Liver (tissue), 9 donors: ENCODE data around the gene TFR2. TPM values are rescaled to one million over a fixed set of nuclear protein-coding genes. Genes with fewer than 3 reads are reported as not detected.

Experiments
- DNase-seq: peaks from one replicate; pipeline ENCODE4 v3.0.0-alpha.2; 2017; ENCODE audit warnings: low spot score
- H3K27ac ChIP-seq, 2 donors: one replicate each; pipeline ENCODE4 v1.7.0; 2013; ENCODE audit warnings: inconsistent platforms in 2 of 2, low read length in 2 of 2, control low read depth in 1 of 2, low read depth in 1 of 2, mild to moderate bottlenecking in 1 of 2
- H3K27me3 ChIP-seq, 4 donors: one replicate each; pipeline versions ENCODE4 v1.6.1 to v1.7.0; 2013; ENCODE audit warnings: low read length in 3 of 4, inconsistent platforms in 1 of 4, mild to moderate bottlenecking in 1 of 4, moderate library complexity in 1 of 4; ENCODE audit not compliant: control insufficient read depth in 4 of 4, insufficient read depth in 4 of 4
- H3K36me3 ChIP-seq, 4 donors: one replicate each; pipeline versions ENCODE4 v1.6.1 to v1.7.0; 2013; ENCODE audit warnings: low read length in 3 of 4, mild to moderate bottlenecking in 3 of 4, low read depth in 1 of 4, moderate library complexity in 1 of 4; ENCODE audit not compliant: control insufficient read depth in 4 of 4, insufficient read depth in 3 of 4
- H3K4me1 ChIP-seq, 4 donors: one replicate each; pipeline versions ENCODE4 v1.6.1 to v1.7.0; 2013; ENCODE audit warnings: low read length in 3 of 4, mild to moderate bottlenecking in 3 of 4, moderate library complexity in 1 of 4; ENCODE audit not compliant: control insufficient read depth in 4 of 4, insufficient read depth in 4 of 4
- H3K4me3 ChIP-seq, 3 donors: one replicate each; pipeline versions ENCODE4 v1.6.1 to v1.7.0; 2013; ENCODE audit warnings: low read length in 3 of 3, control low read depth in 1 of 3, low read depth in 1 of 3, mild to moderate bottlenecking in 1 of 3
- H3K9ac ChIP-seq, 2 donors: one replicate each; pipeline ENCODE4 v1.7.0; 2013; ENCODE audit warnings: low read length in 2 of 2, mild to moderate bottlenecking in 2 of 2, moderate library complexity in 2 of 2, control low read depth in 1 of 2, low read depth in 1 of 2
- H3K9me3 ChIP-seq, 4 donors: one replicate each; pipeline versions ENCODE4 v1.6.1 to v1.7.0; 2013; ENCODE audit warnings: low read length in 3 of 4; ENCODE audit not compliant: control insufficient read depth in 4 of 4
- EGR1 ChIP-seq, 2 donors: IDR thresholded peaks; 2 replicates each; pipeline ENCODE4 v1.6.1; 2016 to 2018; ENCODE audit warnings: antibody characterized with exemption in 2 of 2, low read depth in 2 of 2
- FOXA1 ChIP-seq: IDR thresholded peaks from 2 replicates; pipeline ENCODE4 v1.6.1; 2016; ENCODE audit warnings: antibody characterized with exemption
- GABPA ChIP-seq, 2 donors: IDR thresholded peaks in 1 of 2; conservative IDR thresholded peaks in 1 of 2; 2 replicates each; pipeline ENCODE4 v1.6.1; 2016; ENCODE audit warnings: antibody characterized with exemption in 2 of 2, mild to moderate bottlenecking in 1 of 2, moderate library complexity in 1 of 2
- HNF4A ChIP-seq, 2 donors: conservative IDR thresholded peaks; 2 replicates each; pipeline ENCODE4 v1.6.1; 2016; ENCODE audit warnings: antibody characterized with exemption in 2 of 2, mild to moderate bottlenecking in 2 of 2
- HNF4G ChIP-seq: IDR thresholded peaks from 2 replicates; pipeline ENCODE4 v1.6.1; 2016; ENCODE audit warnings: antibody characterized with exemption
- NR2F2 ChIP-seq: IDR thresholded peaks from 2 replicates; pipeline ENCODE4 v1.6.1; 2016; ENCODE audit warnings: antibody characterized with exemption
- RAD21 ChIP-seq, 2 donors: IDR thresholded peaks; 2 replicates each; pipeline ENCODE4 v1.6.1; 2016; ENCODE audit warnings: antibody characterized with exemption in 2 of 2, mild to moderate bottlenecking in 2 of 2
- RXRA ChIP-seq, 2 donors: IDR thresholded peaks; 2 replicates each; pipeline ENCODE4 v1.6.1; 2017 to 2018; ENCODE audit warnings: antibody characterized with exemption in 2 of 2, mild to moderate bottlenecking in 1 of 2
- SP1 ChIP-seq: IDR thresholded peaks from 2 replicates; pipeline ENCODE4 v1.6.1; 2018; ENCODE audit warnings: antibody characterized with exemption, mild to moderate bottlenecking
- WGBS: extraction: QIAGEN DNeasy Blood & Tissue Kit; methylation state at CpG from one replicate; pipeline ENCODE4 v1.1.7; 2013; 5-methylcytosine and 5-hydroxymethylcytosine counted together
- polyA plus RNA-seq, 2 donors: library from polyadenylated mRNA; stranded (reverse) in 1 of 2; unstranded in 1 of 2; fragments of 200-250 nt in 1 of 2; fragments of >200 nt in 1 of 2; fragmentation: Nextera tagmentation in 1 of 2; extraction: Ambion mirVana in 1 of 2; gene quantifications; one replicate each; pipeline versions ENCODE4 v1.2.1 to v1.2.3, GENCODE V29; 2013 to 2015
- total RNA-seq, 2 donors: library from RNA; depleted of rRNA; stranded (reverse); fragments of >200 nt; gene quantifications; one replicate each; pipeline ENCODE4 v1.2.3, GENCODE V29; 2014
- TF ChIP-seq, protein P1 (sequence below): IDR thresholded peaks from 2 replicates; pipeline ENCODE4 v1.6.1; 2016; ENCODE audit warnings: antibody characterized with exemption
- TF ChIP-seq, protein P2 (sequence below): IDR thresholded peaks from 2 replicates; pipeline ENCODE4 v1.6.1; 2016; ENCODE audit warnings: antibody characterized with exemption
- TF ChIP-seq, protein P3 (sequence below): fragments of 150-350 bp; IDR thresholded peaks from 2 replicates; pipeline ENCODE4 v1.5.1; 2017; ENCODE audit warnings: improper control_type of control experiment, low read depth, low read length; ENCODE audit not compliant: missing input control
- TF ChIP-seq, protein P4 (sequence below): IDR thresholded peaks from 2 replicates; pipeline ENCODE4 v1.6.1; 2016; ENCODE audit warnings: antibody characterized with exemption, mild to moderate bottlenecking
- donor health status: healthy.
- donor health status: healthy.
- donor health status: healthy.
- donor health status: healthy.
- donor health status: healthy.

TFR2 gene
- total and polyA plus RNA-seq, 4 donors: 276 to 663 (median 356) TPM

DNA sequence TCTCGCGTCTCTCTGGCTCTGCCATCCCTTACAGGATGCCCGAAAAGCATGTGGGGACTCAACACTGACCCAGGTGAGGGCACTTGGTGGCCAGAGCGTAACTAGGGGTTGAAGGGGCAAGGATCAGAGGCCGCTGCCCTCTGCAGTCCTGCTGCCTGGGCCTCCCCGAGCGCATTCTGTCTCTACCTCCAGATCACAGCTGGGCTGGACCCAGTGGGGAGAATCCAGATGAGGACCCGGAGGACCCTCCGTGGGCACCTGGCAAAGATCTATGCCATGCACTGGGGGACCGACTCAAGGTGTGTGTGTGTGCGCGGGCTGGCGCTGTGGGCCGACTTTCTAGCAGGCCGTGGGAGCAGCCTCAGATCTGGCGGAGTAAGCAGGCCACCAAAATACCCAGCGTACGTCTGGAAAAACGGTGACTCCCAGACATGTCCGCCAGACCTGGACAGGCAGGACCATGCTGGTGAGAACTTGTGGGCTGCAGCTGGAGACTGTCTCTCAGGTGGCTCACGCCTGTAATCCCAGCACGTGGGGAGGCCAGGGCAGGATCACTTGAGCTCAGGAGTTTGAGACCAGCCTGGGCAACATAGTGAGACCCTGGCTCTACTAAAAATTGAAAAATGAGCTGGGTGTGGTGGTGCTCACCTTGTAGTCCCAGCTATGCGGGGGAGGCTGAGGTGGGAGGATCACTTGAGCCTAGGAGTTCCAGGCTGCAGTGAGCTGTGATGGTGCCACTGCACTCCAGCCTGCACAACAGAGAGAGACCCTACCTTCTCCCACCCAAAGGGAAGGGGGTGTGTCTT is 35.4 kb upstream of the TFR2 start:
- H3K27me3 ChIP-seq: no peaks in the 10 kb centered on the region
- no peak overlapping the region for H3K4me3 ChIP-seq
- TF ChIP-seq HNF4A (conservative IDR thresholded peaks at IDR 0.05) (peak; percentile 56 to 61), FOXA1 (no peak), RXRA (IDR thresholded peaks at IDR 0.05) (peak; percentile 55 to 58), HNF4G (no peak), NR2F2 (peak; percentile 15), SP1 (no peak)
- H3K4me1 ChIP-seq: peaks cover 0 to 12% (median 8%) of the 10 kb centered on the region in 4 donors
- H3K36me3 ChIP-seq: peaks cover 13 to 34% (median 15%) of the 10 kb centered on the region in 4 donors
- H3K9me3 ChIP-seq: no peaks in the 10 kb centered on the region
- no peak overlapping the region for H3K9ac ChIP-seq
- 73% methylated on average over 23 of the region's 23 CpGs for WGBS
- peak overlapping the region; percentile 94 to 100 for H3K27ac ChIP-seq
- DNase-seq: no peak

DNA sequence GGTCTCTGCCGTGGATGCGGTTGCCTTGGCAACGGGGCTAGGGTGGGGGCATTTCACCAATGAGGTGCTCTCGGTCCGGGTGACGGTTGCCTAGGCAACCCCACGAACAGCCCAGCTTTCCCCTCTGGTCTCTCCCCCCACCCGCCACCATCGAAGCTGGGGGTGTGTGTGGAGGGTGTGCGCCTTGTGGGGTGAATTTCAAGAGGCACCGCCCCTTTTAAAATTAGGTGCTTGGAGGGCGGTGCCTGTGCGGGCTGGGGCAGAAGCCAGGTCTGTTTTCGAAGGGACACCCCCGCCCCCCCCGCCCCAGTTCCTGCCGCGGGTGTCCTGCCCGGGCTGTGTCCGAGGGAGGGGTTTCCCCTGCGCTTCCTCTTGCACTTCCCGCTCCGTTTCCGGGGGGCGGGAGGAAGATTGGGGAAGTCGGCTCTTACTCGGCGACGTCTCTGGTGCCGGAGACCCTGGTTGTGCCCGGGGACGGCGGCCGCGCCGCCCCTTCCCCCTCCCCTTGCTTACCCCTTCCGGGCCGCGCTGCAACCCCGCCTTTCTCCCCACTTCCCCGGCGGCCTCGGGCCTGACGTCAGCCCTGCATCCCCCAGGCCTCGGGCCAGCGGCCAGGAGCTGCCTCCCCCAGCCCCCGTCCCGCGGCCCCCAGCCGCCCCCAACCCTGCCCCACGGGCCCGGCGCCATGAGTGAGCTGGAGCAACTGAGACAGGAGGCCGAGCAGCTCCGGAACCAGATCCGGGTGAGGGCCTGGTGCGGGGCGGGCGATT is 34.4 kb upstream of the TFR2 start:
- 5% methylated on average over 59 of the region's 59 CpGs for WGBS
- Histone ChIP-seq H3K9ac (no peak overlapping the region), H3K4me1 (peaks cover 0 to 12% (median 8%) of the 10 kb centered on the region in 4 donors)

DNA sequence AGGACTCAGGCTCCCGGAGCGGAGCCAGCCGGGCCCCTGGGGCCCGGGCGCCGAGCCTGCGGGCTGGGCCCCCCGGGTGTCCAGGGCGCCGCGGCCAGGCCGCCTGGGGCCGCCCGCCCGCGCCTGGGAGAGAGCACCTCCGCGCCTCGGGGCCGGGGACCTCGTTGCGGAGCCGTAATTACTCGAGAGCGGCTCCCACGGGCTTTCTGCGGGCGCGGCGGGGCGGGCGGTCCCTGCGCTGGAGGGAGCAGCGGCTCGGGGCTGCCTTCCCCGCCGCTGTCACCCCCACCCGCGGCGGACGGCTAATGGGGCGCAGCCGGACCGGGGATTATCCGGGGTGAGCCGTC is 33.7 kb upstream of the TFR2 start:
- under 1% methylated on average over 46 of the region's 46 CpGs for WGBS
- TF ChIP-seq RXRA (IDR thresholded peaks at IDR 0.05) (no peak), RAD21 (IDR thresholded peaks at IDR 0.05) (no peak), EGR1 (IDR thresholded peaks at IDR 0.05; ENCODE audit: low read depth in 2 of 2) (no peak), HNF4G (no peak), HNF4A (conservative IDR thresholded peaks at IDR 0.05) (no peak), GABPA (IDR thresholded peaks at IDR 0.05 in 1 of 2, conservative IDR thresholded peaks at IDR 0.05 in 1 of 2) (no peak)
- TF ChIP-seq, protein P1, sequence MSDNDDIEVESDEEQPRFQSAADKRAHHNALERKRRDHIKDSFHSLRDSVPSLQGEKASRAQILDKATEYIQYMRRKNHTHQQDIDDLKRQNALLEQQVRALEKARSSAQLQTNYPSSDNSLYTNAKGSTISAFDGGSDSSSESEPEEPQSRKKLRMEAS: no peak
- TF ChIP-seq, protein P2, sequence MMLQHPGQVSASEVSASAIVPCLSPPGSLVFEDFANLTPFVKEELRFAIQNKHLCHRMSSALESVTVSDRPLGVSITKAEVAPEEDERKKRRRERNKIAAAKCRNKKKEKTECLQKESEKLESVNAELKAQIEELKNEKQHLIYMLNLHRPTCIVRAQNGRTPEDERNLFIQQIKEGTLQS: no peak
- TF ChIP-seq, protein P3, sequence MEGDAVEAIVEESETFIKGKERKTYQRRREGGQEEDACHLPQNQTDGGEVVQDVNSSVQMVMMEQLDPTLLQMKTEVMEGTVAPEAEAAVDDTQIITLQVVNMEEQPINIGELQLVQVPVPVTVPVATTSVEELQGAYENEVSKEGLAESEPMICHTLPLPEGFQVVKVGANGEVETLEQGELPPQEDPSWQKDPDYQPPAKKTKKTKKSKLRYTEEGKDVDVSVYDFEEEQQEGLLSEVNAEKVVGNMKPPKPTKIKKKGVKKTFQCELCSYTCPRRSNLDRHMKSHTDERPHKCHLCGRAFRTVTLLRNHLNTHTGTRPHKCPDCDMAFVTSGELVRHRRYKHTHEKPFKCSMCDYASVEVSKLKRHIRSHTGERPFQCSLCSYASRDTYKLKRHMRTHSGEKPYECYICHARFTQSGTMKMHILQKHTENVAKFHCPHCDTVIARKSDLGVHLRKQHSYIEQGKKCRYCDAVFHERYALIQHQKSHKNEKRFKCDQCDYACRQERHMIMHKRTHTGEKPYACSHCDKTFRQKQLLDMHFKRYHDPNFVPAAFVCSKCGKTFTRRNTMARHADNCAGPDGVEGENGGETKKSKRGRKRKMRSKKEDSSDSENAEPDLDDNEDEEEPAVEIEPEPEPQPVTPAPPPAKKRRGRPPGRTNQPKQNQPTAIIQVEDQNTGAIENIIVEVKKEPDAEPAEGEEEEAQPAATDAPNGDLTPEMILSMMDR: no peak
- H3K9ac ChIP-seq: peak overlapping the region in 1 of 2 donors; percentile 77
- peaks cover 0 to 11% (median 8%) of the 10 kb centered on the region in 4 donors for H3K4me1 ChIP-seq
- H3K27ac ChIP-seq: peak overlapping the region; percentile 94 to 100
- H3K36me3 ChIP-seq: peaks cover 9 to 26% (median 14%) of the 10 kb centered on the region in 4 donors
- DNase-seq: no peak
- no peaks in the 10 kb centered on the region for H3K27me3 ChIP-seq
- peak overlapping the region; percentile 81 to 92 (median 91) for H3K4me3 ChIP-seq
- H3K9me3 ChIP-seq: no peaks in the 10 kb centered on the region

More for the DNA sequence above, 34.4 kb upstream of the TFR2 start:
- Histone ChIP-seq H3K27me3 (no peaks in the 10 kb centered on the region), H3K27ac (peak overlapping the region; percentile 94 to 100), H3K4me3 (peak overlapping the region; percentile 6 to 92 (median 63)), H3K36me3 (peaks cover 9 to 27% (median 14%) of the 10 kb centered on the region in 4 donors), H3K9me3 (no peaks in the 10 kb centered on the region)
- peak in 1 of 2 donors; percentile 57 for TF ChIP-seq GABPA (IDR thresholded peaks at IDR 0.05 in 1 of 2, conservative IDR thresholded peaks at IDR 0.05 in 1 of 2)
- TF ChIP-seq, protein P2: no peak
- TF ChIP-seq, protein P4, sequence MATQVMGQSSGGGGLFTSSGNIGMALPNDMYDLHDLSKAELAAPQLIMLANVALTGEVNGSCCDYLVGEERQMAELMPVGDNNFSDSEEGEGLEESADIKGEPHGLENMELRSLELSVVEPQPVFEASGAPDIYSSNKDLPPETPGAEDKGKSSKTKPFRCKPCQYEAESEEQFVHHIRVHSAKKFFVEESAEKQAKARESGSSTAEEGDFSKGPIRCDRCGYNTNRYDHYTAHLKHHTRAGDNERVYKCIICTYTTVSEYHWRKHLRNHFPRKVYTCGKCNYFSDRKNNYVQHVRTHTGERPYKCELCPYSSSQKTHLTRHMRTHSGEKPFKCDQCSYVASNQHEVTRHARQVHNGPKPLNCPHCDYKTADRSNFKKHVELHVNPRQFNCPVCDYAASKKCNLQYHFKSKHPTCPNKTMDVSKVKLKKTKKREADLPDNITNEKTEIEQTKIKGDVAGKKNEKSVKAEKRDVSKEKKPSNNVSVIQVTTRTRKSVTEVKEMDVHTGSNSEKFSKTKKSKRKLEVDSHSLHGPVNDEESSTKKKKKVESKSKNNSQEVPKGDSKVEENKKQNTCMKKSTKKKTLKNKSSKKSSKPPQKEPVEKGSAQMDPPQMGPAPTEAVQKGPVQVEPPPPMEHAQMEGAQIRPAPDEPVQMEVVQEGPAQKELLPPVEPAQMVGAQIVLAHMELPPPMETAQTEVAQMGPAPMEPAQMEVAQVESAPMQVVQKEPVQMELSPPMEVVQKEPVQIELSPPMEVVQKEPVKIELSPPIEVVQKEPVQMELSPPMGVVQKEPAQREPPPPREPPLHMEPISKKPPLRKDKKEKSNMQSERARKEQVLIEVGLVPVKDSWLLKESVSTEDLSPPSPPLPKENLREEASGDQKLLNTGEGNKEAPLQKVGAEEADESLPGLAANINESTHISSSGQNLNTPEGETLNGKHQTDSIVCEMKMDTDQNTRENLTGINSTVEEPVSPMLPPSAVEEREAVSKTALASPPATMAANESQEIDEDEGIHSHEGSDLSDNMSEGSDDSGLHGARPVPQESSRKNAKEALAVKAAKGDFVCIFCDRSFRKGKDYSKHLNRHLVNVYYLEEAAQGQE: no peak
- TF ChIP-seq SP1: peak; percentile 35
- TF ChIP-seq EGR1 (IDR thresholded peaks at IDR 0.05; ENCODE audit: low read depth in 2 of 2): peak; percentile 76 to 79
- DNase-seq: peak; percentile 76
